Tibial nerve (tissue), 3 donors: Measurements from ENCODE around the gene IL36RN.

ENCODE experiments used
- CTCF ChIP-seq, 5 experiments: fragments of 200-600 bp in 3 of 5; fragments of 450-650 bp in 2 of 5; sonication (generic) in 3 of 5; IDR thresholded peaks; one replicate each; pipeline ENCODE4 v1.5.1; 2016 to 2019; ENCODE audit warnings: antibody characterized with exemption in 5 of 5, mild to moderate bottlenecking in 3 of 5, moderate library complexity in 2 of 5
- POLR2A ChIP-seq, 2 donors: fragments of 450-650 bp; IDR thresholded peaks; one replicate each; pipeline ENCODE4 v1.6.1; 2017; ENCODE audit warnings: antibody characterized with exemption in 2 of 2, mild to moderate bottlenecking in 2 of 2, moderate library complexity in 2 of 2

GRCh38 chr2:113103277-113103676 lies 44.3 kb downstream of the IL36RN start:
- TF ChIP-seq CTCF (IDR thresholded peaks at IDR 0.05) = no peak
- TF ChIP-seq POLR2A (IDR thresholded peaks at IDR 0.05) = no peak
